Measurements from ENCODE around the gene DOK7.

The DOK7 gene

DNA sequence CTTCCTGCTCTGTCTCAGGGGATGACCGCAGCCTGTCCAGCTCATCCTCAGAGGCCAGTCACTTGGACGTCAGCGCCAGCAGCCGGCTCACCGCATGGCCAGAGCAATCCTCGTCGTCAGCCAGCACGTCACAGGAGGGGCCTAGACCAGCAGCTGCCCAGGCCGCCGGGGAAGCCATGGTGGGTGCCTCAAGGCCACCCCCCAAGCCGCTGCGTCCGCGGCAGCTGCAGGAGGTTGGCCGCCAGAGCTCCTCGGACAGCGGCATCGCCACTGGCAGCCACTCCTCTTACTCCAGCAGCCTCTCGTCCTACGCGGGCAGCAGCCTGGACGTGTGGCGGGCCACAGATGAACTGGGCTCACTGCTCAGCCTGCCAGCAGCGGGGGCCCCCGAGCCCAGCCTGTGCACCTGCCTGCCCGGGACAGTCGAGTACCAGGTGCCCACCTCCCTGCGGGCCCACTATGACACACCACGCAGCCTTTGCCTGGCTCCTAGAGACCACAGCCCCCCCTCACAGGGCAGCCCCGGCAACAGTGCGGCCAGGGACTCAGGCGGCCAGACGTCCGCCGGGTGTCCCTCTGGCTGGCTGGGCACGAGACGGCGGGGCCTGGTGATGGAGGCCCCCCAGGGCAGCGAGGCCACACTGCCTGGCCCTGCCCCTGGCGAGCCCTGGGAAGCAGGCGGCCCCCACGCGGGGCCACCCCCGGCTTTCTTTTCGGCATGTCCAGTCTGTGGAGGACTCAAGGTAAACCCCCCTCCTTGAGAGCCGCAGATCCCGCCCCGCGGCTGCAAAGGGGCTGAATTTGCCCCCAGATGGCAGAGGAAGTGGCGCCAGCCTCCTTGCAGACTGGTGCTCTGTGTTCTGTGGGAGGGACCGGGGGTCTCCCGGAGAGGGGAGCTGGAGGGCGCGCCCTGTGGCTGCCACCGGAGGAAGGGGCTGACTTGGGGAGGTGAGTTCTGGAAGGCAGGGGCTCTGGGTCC lies 29.9 kb downstream of the DOK7 start:
- DNase-seq: no peak

DNA sequence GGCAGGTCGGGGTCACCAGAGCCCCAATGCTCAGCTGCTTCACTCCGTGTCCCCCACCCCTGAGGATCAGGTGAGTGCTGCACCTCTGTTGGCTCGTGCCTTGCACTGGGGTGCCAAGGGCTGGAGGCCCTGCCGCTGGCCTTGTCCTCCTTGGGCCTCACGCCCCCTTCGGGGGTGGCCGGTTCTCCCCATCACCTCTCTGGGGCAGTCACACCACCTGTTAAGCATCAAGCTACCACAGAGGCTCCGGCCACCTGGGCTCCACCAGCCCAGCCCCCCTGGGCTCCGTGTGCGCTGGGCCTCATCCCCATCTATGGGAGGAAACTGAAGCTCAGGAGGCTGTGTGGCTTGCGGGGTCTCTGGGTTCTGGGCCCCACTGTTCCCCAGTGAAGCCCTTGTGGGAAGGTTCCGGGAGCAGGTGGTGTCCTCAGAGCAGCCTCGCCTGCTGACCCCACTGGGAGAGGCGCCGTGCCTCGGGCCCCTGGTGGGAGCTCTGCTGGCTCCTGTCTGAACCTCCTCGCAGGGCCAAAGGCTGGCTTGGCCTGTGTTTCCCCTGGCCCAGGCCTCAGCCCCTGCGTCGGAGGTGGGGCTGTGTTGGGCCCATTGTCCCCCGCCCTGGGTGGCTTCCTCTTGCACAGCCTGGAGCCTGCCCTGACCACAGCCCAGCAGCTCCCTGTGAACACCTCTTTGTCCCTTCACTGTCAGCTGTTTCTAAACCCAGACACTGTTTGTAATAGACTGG lies 30.8 kb downstream of the DOK7 start:
- no peak for DNase-seq

DNA sequence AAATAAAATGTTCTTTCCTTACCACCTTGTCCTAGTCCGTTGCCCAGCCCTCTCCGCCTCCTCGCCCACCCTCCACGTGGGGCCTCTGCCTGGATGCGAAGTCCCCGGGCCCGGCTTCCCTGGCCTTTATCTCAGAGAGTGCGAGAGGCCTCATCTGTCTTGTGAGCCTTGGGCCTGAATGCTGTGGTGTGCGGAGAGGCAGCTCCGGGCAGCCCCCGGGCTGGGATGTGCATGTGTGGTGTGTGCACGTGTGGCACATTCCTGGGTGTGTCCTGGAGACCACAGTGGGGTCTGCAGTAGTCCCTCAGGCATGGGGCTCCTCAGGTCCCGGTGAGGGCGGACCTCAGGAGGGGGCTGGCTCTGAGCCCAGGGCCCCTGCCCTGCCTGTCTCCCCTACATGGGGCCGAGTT lies 31.4 kb downstream of the DOK7 start:
- no peak for DNase-seq

DNA sequence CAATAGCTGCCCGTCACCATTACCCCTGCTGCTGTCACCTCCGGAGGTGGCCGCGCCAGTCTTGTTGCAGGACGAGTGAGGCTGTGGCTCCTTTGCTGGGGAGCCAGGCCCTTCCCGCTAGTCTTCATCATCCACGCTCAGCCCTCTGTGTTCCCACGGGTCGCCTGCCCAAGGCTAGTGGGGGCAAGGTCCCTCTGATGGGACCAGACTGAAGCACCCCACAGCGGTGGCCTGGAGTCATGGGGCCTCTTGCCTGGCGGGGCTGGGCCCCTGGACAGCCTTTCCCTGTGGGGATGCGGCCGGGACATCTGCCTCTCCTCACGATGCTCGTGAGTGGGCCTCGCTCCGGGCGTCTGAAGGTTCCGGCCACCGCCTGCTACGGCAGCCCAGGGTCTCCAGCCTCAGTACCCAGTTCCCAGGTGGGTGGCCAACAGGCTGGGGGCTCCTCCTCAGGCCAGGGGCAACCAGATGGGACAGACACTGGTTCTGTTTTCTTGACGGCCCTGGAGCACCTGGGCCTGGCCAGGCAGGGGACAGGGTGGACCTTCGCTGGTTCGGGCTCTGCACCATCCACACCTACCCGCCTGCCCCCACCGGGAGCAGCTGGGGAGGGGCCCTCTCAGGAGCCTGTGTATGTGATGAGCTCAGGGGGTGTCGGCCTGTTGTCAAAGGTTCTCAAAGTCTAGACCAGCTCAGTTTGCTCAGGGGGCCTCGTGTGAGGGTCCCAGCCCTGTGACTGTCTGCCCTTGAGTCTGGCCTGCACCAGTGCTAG lies 32.3 kb downstream of the DOK7 start:
- DNase-seq: no peak

DNA sequence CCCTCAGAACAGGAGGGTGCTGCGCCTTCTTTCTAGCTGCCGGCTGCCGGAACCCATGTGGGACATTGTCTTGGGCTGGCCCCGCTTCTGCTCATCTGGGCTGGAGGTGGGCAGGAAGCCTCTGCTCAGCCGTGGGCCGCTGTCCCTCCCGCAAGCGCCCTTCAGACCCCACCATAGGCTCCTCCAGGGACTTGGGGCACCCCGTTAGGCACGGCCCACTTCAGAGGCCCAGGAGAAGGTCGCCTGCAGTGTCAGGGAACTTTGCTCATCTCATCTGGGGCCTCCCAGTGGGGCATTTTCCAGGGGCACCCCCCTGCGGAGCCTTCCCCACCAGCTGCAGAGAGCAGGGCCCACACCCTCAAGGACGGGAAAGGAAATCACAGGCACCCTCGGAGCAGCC lies 32.9 kb downstream of the DOK7 start:
- DNase-seq: no peak

DNA sequence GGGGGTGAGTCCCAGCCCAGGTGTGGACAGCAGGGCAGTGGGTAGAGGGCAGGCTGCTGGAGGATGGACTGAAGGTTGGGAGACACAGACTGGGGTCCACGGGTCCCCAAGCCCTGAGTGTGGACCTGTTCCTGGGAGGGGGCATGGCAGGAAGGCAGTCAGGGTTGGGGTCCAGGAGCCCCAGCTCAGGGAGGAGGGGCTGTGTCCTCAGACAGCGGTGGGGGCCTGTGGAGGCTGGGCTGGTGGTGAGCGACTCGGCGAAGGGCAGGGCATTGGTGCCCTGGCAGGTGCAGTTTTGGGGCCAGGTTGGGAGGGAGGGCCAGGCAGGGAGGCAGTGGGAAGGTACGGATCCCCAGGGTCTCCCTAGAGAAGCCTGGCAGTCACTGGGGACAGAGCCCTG lies 34.0 kb downstream of the DOK7 start:
- no peak for DNase-seq

DNA sequence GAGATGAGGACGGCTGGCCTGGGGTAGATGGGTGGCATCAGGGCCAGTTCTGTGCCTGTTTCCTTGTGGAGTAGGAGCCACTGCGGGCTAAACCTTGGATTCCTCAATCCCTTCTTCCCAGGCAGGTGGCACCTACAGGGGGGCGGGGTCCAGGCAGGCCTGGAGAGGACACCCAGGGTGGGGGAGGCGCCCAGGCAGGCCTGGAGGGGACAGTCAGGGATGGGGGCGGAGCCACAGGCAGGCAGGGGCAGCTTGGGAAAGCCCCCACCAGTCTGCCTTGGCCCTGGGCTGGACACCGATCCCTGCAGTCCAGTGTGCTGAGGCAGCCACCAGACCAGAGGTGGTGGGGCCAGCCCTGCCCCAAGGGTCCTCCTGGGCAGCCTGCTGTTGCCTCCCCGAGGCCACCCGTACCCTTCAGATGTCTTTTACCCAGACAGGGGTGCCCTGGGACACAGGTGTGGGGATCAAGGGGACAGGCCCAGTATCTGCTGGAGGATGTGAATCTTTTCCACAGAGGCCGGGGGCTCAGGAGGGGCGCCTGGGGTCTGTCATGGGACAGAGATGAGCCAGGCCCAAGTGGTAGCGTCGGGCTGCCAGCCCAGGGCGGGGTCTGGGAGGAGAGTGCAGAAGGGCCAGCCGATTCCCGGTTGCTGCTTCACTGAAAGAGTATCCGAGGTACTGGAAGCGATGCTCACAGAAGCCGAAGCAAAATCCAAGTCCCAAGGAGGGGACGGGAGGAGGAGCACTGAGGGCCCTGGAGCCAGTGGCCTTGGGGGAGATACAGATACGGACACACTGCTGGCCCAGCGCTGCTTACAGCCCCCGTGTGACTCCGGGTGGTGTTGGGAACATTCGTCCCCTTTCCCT lies 34.6 kb downstream of the DOK7 start:
- no peak for DNase-seq

DNA sequence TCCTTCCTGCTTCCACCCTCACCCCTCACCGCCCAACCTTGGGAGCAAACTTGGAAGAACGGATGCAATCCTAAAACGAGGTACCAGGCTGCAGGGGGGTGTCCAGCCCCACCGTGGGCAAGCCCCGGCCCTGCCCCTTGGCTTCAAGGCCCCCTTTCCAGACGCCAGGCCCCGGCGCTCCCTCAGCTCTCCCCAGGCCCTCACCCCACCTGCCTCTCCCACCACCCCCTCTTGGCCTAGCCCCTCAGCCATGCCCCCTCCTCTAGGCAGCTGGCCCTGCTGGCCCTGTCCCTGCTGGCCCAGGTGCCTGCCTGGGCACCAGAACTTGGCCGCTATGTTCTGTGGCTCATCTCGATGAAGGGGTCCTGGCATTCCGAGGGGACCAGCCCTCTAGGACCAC lies 35.3 kb downstream of the DOK7 start:
- no peak for DNase-seq

DNA sequence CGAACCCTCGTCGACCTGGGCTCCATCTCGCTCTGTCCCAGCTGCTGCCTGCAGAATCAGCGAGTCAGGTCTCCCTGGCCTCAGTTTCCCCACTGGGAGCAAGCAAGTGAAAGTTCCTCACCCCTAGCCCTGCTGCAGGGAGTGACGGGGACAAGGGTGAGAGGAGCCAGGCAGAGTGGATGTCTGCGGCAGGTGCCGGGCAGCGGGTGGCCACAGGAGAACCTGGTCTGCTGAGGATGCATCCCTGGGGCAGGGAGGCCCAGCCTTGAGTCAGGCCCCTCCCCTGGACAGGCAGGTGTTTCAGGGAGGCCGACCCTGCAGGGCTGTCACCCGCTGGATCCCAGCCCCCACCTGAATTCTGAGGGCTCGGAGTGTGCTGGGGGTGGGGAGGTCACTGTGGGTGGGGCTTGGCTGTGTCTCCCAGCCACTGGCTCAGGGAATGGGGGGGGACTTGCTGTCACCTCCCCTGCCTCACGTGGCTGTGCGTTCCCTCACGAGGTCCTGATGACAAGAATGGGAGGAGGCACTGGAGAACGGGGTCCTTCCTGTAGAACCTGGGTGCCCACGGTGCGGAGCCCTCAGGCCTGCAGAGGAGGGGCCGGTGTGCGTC lies 35.9 kb downstream of the DOK7 start:
- DNase-seq: no peak

DNA sequence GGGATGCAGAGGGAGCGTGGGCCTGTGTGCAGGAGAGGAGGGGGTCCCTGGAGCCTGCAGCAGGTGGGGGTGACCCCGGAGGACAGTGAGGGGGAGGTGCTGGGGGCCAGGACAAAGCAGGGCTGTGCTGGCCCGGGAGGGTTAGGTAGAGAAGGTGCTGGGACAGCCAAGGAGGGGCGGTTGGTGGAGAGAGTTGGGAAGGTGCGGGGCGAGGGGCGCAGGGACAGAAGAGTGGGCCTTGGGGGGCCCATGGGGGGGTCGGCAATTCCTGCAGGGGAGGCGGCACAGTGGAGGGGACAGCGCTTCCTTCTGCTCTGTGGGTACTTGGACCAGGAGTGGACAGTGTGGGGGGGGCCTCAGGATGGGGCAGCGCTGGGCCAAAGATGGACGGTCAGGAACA lies 36.6 kb downstream of the DOK7 start:
- DNase-seq: no peak

DNA sequence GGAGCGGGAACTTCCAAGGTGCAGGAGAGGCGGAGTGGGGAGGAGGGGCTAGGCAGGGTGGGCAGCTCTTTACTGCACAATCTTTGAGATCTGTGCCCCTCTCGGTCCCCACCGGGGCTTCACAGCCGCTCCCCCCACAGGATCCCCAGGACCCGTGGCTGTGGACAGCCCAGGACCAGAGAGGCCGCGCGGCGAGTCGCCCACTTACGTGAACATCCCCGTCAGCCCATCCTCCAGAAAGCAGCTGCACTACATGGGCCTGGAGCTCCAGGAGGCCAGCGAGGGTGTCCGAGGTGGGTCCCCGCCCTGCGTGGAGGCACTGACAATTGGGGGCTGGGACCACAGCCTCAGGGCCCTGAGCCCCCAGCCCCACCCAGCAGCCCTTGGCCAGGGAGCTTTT lies 37.0 kb downstream of the DOK7 start:
- DNase-seq: no peak

DNA sequence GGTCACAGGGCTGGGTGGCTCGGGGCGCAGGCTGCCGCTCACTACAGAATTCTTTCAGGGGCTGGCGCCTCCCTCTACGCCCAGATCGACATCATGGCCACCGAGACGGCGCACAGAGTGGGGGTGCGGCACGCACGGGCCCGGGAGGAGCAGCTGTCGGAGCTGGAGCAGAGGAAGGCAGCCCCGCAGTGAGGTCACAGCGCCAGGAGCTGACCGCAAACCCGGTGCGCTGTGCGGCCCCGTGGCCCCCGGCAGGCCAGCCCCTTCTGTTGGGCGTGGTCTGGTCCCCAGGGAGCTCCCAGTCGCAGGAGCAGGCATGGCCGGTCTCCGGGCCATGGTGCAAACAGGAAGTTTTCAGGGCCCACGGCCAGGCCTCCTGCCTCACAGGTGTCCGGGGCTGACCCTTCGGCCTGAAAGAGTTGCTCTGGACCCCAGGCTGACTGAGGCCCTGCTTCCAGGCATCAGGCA lies 37.6 kb downstream of the DOK7 start:
- no peak for DNase-seq

DNA sequence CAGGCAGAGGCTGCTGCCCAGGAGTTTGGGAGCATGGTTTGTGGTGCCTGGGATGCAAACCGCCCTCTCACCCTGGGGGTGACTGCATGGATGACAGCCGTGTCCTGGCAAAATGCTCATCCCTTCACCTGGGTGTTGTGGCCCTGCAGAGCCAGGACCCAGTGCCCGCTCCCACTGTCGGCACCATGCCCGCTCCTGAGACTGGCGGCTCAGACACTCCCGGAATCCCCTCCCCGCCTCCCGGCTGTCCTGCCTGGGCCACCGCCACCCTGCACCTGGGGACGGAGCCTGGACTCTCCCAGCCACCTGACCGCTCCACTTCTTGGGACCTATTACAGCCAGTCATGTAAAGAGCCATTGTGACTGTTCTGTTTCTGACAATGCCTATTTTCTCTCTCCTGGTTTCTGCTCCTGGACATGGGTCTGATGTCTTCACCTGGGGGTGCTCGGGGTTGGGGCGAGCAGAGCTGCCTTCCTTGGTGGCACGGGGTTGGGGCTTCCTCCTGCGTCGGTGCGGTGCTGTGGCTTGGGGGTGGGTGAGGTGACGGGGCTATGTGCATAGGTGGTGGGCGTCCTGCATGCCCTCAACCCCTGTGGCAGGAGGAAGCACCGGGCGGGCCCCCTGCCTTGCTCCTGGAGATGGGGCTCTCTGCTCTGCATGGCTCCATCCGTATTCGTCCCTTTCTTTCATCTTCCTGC lies 38.2 kb downstream of the DOK7 start:
- DNase-seq: no peak

DNA sequence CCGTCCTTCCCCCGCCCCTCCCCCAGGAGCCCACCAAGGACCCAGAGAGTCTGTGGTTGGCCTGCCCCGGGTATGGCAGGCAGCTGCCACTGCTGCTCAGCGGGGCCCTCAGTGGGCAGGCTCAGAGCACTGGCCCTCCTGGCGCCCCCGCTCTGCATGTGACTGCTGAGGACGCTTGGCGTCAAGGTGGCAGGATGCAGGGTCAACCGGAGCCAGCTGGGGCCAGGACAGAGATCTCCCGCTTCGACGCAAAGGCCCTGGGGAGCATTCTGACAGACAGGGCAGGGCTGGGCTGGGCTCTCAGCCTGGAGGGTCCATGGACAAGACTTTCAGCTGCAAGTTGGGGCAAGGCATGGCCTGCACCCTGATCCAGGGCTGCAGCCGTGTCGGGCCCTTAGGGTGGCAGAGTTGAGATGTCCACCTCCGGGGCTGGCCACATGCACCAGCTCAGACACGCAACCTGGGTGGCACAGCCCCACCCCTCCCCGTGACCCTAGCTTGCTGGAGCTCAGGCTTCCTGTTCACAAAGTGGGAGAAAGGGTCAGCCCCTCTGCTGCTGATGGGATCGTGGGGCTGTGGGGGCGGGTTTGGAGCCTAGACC lies 38.8 kb downstream of the DOK7 start:
- DNase-seq: no peak

DNA sequence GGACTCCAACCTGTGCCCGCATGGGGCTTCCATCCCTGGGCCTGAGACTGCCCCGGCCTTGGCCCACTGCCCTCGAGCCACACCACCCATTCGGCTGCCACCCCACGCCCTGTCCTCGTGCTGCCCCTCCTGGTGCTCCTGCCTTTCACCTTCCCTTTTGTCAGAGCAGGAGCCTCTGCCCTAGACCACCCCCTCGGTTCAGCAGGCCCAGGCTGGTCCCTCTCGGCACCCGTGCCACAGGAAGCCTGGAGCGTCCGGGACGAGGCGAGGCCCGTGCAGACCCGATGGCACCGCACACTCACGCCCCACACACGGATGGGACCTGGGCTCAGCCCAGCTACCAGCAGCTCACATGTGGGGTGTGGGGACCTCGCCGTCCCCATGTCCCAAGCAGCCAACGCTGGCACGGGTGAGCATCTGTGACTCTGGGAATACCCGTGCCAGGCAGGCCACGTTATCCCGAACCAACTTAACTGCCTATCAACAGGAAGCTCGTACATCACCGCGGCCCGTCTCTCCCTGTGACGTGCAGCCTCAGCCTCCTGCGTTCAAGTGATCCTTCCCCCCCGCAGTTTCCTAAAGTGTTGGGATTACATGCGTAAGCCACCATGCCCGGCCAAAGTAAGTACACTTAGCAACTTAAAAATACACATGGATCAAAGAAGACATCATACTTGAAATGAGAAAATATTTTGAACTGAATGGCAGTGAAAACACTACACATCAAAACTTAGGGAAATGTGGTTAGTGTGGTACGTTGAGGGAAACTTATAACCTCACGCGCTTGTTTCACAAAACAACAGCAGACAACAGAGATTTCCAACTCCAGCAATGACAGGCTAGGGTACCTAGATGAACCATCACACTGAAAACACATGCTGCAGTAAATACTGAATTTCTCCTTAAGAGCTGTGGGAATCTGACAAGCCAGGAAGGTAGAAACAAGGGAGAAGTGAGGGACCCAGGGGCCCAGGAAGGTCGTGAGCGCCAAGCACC lies 40.1 kb downstream of the DOK7 start:
- no peak for DNase-seq

DNA sequence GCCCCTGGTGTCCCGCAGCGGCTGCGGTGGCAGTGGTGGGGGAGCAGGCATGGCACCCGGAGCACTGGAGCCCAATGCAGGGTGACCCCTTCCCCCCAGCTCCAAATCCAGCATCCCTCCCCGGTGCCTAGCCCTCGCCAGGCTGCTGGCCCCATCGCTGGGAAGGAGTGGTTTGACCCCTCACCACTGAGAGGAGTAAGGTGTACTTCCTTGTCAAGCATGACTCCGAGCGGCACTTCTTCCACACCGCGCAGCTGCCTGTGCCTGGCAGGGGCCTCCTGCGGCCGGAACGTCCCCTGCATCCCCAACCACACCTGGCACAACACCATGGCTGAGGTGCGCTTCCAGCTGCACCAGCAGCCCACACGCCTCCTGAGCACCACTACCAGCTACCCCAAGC lies 42.1 kb downstream of the DOK7 start:
- DNase-seq: no peak

DNA sequence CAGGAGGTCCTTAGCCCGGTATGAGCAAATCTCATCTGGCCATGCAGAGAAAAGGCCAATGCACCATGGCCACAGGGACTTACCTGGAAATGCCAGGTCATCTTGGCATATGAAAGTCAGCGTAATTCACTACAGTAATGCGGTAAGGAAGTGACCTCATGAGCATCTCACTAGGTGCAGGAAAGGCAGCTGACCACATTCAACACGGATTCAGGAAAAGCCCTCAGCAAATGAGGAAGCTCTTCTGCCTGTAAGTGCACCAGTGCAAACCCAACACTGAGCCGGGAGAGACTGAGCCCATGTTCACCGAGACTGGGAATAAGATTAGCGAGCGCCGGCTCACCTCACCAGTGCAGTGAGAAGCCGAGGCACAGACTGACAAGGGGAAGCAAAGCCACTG lies 45.4 kb downstream of the DOK7 start:
- DNase-seq: peak; percentile 69

DNA sequence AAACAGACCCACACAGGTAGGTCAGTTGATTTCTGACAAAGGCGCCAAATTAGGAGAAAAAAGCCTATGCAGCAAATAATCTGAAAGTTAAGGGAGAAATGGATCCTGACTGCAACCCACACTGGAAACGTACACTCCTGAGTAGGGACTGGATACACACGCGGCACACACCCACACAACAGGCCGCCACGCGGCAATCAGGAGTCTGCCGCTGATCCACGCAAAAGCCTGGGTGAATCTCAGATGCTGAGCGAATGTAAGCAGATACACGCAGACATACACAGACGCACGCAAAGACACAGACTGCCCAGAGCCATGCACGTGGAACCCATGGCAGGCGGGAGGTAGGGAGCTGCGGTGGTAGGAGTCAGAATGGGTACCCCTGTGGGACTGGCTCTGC lies 47.4 kb downstream of the DOK7 start:
- DNase-seq: no peak

DNA sequence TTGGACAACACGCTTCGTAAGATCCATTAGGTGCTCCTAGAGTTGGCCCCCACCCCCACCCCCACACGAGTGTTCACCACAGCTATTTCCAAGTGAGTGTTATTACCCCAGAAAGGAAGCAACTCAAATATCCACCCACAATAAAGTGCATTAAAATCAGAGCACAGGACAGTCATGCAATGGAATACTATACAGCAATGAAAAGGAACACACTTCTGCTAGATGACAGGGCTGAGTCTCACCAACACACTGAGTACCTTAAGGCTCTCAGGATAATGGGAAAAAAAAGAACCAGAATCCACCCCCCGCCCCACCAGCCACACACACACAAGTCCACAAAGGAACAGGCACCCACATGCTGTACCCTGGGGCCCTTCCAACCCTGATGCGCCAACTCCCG lies 48.1 kb downstream of the DOK7 start:
- DNase-seq: no peak

Data from Kasumi-1 (cell line).